Measurements from ENCODE around the gene DGKG. TPM values are rescaled to one million over a fixed set of nuclear protein-coding genes. Genes with fewer than 3 reads are reported as not detected.

The DGKG gene
- total and polyA plus RNA-seq, 3 experiments from 2014 or later: 0.04 to 0.20 TPM; not detected in 1

- ChIA-PET CTCF (interaction anchor here (0.8 kb wide), 1 partner anchor 17 kb away, joined by 3 read pairs; no protein-coding TSS in a partner anchor), POLR2A (no interaction called here)
- H3K9me3 Mint-ChIP-seq: no peaks in the 10 kb centered on the region
- Histone ChIP-seq H3K4me3 (ENCODE audit: low read length) (no peak overlapping the region), H3K9me3 (ENCODE audit: low read length) (no peaks in the 10 kb centered on the region), H3K27me3 (ENCODE audit: insufficient read depth, low read length, poor library complexity, severe bottlenecking) (no peaks in the 10 kb centered on the region), H3K4me1 (ENCODE audit: insufficient read depth, low read length) (no peaks in the 10 kb centered on the region), H3K27ac (ENCODE audit: low read depth, low read length) (no peak overlapping the region), H3K36me3 (ENCODE audit: insufficient read depth, low read length) (no peaks in the 10 kb centered on the region)
- peaks cover 9 to 13% of the 10 kb centered on the region in 2 donors for H3K27me3 Mint-ChIP-seq
- H3K36me3 Mint-ChIP-seq: no peaks in the 10 kb centered on the region
- H3K27ac Mint-ChIP-seq: no peak overlapping the region
- no peaks in the 10 kb centered on the region for H3K4me1 Mint-ChIP-seq
- DNase-seq: no peak
- H3K4me3 Mint-ChIP-seq: no peak overlapping the region
Observed at GRCh38 chr3:186308549-186308948, 53.5 kb downstream of the DGKG start.

- Histone ChIP-seq H3K4me3 (ENCODE audit: low read length) (no peak overlapping the region), H3K4me1 (ENCODE audit: insufficient read depth, low read length) (no peaks in the 10 kb centered on the region), H3K27ac (ENCODE audit: low read depth, low read length) (no peak overlapping the region), H3K36me3 (ENCODE audit: insufficient read depth, low read length) (no peaks in the 10 kb centered on the region), H3K9me3 (ENCODE audit: low read length) (no peaks in the 10 kb centered on the region), H3K27me3 (ENCODE audit: insufficient read depth, low read length, poor library complexity, severe bottlenecking) (peaks cover 3% of the 10 kb centered on the region)
- Mint-ChIP-seq H3K4me1 (no peaks in the 10 kb centered on the region), H3K27ac (no peak overlapping the region), H3K36me3 (no peaks in the 10 kb centered on the region), H3K4me3 (no peak overlapping the region), H3K27me3 (peaks cover 14 to 17% of the 10 kb centered on the region in 2 donors), H3K9me3 (no peaks in the 10 kb centered on the region)
- CTCF ChIA-PET: interaction anchor here (0.8 to 0.9 kb wide), 2 partner anchors 18 to 48 kb away, joined by 3 read pairs; no protein-coding TSS in a partner anchor
- POLR2A ChIA-PET: interaction anchor here (0.6 kb wide), 1 partner anchor 149 kb away, joined by 4 read pairs; no protein-coding TSS in a partner anchor
- DNase-seq: no peak
Observed at GRCh38 chr3:186307594-186308221, 54.3 kb downstream of the DGKG start.

GRCh38 chr3:186305286-186305685 lies 56.7 kb downstream of the DGKG start:
- peaks cover 3% of the 10 kb centered on the region for H3K27me3 ChIP-seq (ENCODE audit: insufficient read depth, low read length, poor library complexity, severe bottlenecking)
- CTCF ChIA-PET: no interaction called here
- H3K4me1 ChIP-seq (ENCODE audit: insufficient read depth, low read length): no peaks in the 10 kb centered on the region
- no peak overlapping the region for H3K4me3 ChIP-seq (ENCODE audit: low read length)
- H3K9me3 ChIP-seq (ENCODE audit: low read length): no peaks in the 10 kb centered on the region
- POLR2A ChIA-PET: no interaction called here
- H3K27ac Mint-ChIP-seq: no peak overlapping the region
- H3K27ac ChIP-seq (ENCODE audit: low read depth, low read length): no peak overlapping the region
- no peaks in the 10 kb centered on the region for H3K4me1 Mint-ChIP-seq
- no peak for DNase-seq
- peaks cover 9 to 14% of the 10 kb centered on the region in 2 donors for H3K27me3 Mint-ChIP-seq
- no peaks in the 10 kb centered on the region for H3K36me3 Mint-ChIP-seq
- H3K9me3 Mint-ChIP-seq: no peaks in the 10 kb centered on the region
- no peaks in the 10 kb centered on the region for H3K36me3 ChIP-seq (ENCODE audit: insufficient read depth, low read length)
- no peak overlapping the region for H3K4me3 Mint-ChIP-seq

GRCh38 chr3:186303965-186304364 lies 58.1 kb downstream of the DGKG start:
- CTCF ChIA-PET: no interaction called here
- no peak overlapping the region for H3K4me3 Mint-ChIP-seq
- Histone ChIP-seq H3K4me1 (ENCODE audit: insufficient read depth, low read length) (no peaks in the 10 kb centered on the region), H3K9me3 (ENCODE audit: low read length) (no peaks in the 10 kb centered on the region), H3K36me3 (ENCODE audit: insufficient read depth, low read length) (no peaks in the 10 kb centered on the region), H3K4me3 (ENCODE audit: low read length) (no peak overlapping the region), H3K27me3 (ENCODE audit: insufficient read depth, low read length, poor library complexity, severe bottlenecking) (peaks cover 3% of the 10 kb centered on the region), H3K27ac (ENCODE audit: low read depth, low read length) (no peak overlapping the region)
- no peaks in the 10 kb centered on the region for H3K9me3 Mint-ChIP-seq
- H3K27ac Mint-ChIP-seq: no peak overlapping the region
- H3K4me1 Mint-ChIP-seq: no peaks in the 10 kb centered on the region
- POLR2A ChIA-PET: no interaction called here
- H3K27me3 Mint-ChIP-seq: peaks cover 9 to 11% of the 10 kb centered on the region in 2 donors
- H3K36me3 Mint-ChIP-seq: no peaks in the 10 kb centered on the region
- no peak for DNase-seq

- Mint-ChIP-seq H3K36me3 (no peaks in the 10 kb centered on the region), H3K27me3 (peaks cover 4 to 5% of the 10 kb centered on the region in 2 donors), H3K9me3 (no peaks in the 10 kb centered on the region), H3K4me3 (no peak overlapping the region), H3K27ac (no peak overlapping the region), H3K4me1 (no peaks in the 10 kb centered on the region)
- H3K9me3 ChIP-seq (ENCODE audit: low read length): no peaks in the 10 kb centered on the region
- DNase-seq: no peak
- H3K27ac ChIP-seq (ENCODE audit: low read depth, low read length): no peak overlapping the region
- H3K27me3 ChIP-seq (ENCODE audit: insufficient read depth, low read length, poor library complexity, severe bottlenecking): peaks cover 3% of the 10 kb centered on the region
- no peaks in the 10 kb centered on the region for H3K4me1 ChIP-seq (ENCODE audit: insufficient read depth, low read length)
- ChIA-PET CTCF (no interaction called here), POLR2A (no interaction called here)
- no peaks in the 10 kb centered on the region for H3K36me3 ChIP-seq (ENCODE audit: insufficient read depth, low read length)
- no peak overlapping the region for H3K4me3 ChIP-seq (ENCODE audit: low read length)
Observed at GRCh38 chr3:186299327-186299726, 62.7 kb downstream of the DGKG start.

- Histone ChIP-seq H3K9me3 (ENCODE audit: low read length) (no peaks in the 10 kb centered on the region), H3K4me3 (ENCODE audit: low read length) (no peak overlapping the region), H3K27ac (ENCODE audit: low read depth, low read length) (no peak overlapping the region), H3K27me3 (ENCODE audit: insufficient read depth, low read length, poor library complexity, severe bottlenecking) (peaks cover 3% of the 10 kb centered on the region), H3K4me1 (ENCODE audit: insufficient read depth, low read length) (no peaks in the 10 kb centered on the region), H3K36me3 (ENCODE audit: insufficient read depth, low read length) (no peaks in the 10 kb centered on the region)
- peak overlapping the region in 1 of 8 donors; percentile 70 for H3K27ac Mint-ChIP-seq
- no peaks in the 10 kb centered on the region for H3K36me3 Mint-ChIP-seq
- DNase-seq: no peak
- no peak overlapping the region for H3K4me3 Mint-ChIP-seq
- no peaks in the 10 kb centered on the region for H3K4me1 Mint-ChIP-seq
- ChIA-PET POLR2A (no interaction called here), CTCF (no interaction called here)
- H3K9me3 Mint-ChIP-seq: no peaks in the 10 kb centered on the region
- H3K27me3 Mint-ChIP-seq: peaks cover 4 to 5% of the 10 kb centered on the region in 2 donors
Observed at GRCh38 chr3:186298876-186299275, 63.2 kb downstream of the DGKG start.

GRCh38 chr3:186290796-186291195 lies 71.2 kb downstream of the DGKG start:
- no peak overlapping the region for H3K27ac ChIP-seq (ENCODE audit: low read depth, low read length)
- no peaks in the 10 kb centered on the region for H3K4me1 ChIP-seq (ENCODE audit: insufficient read depth, low read length)
- H3K36me3 Mint-ChIP-seq: no peaks in the 10 kb centered on the region
- H3K9me3 Mint-ChIP-seq: no peaks in the 10 kb centered on the region
- H3K9me3 ChIP-seq (ENCODE audit: low read length): no peaks in the 10 kb centered on the region
- DNase-seq: no peak
- CTCF ChIA-PET: no interaction called here
- H3K27me3 ChIP-seq (ENCODE audit: insufficient read depth, low read length, poor library complexity, severe bottlenecking): no peaks in the 10 kb centered on the region
- H3K4me3 ChIP-seq (ENCODE audit: low read length): no peak overlapping the region
- no peak overlapping the region for H3K27ac Mint-ChIP-seq
- no peaks in the 10 kb centered on the region for H3K36me3 ChIP-seq (ENCODE audit: insufficient read depth, low read length)
- H3K4me1 Mint-ChIP-seq: no peaks in the 10 kb centered on the region
- POLR2A ChIA-PET: no interaction called here
- H3K4me3 Mint-ChIP-seq: no peak overlapping the region
- peaks cover 8 to 22% of the 10 kb centered on the region in 2 donors for H3K27me3 Mint-ChIP-seq

GRCh38 chr3:186287711-186288110 lies 74.3 kb downstream of the DGKG start:
- Histone ChIP-seq H3K27ac (ENCODE audit: low read depth, low read length) (no peak overlapping the region), H3K36me3 (ENCODE audit: insufficient read depth, low read length) (no peaks in the 10 kb centered on the region), H3K4me1 (ENCODE audit: insufficient read depth, low read length) (no peaks in the 10 kb centered on the region), H3K9me3 (ENCODE audit: low read length) (no peaks in the 10 kb centered on the region), H3K4me3 (ENCODE audit: low read length) (no peak overlapping the region), H3K27me3 (ENCODE audit: insufficient read depth, low read length, poor library complexity, severe bottlenecking) (no peaks in the 10 kb centered on the region)
- ChIA-PET POLR2A (no interaction called here), CTCF (no interaction called here)
- no peaks in the 10 kb centered on the region for H3K9me3 Mint-ChIP-seq
- peaks cover 11 to 33% of the 10 kb centered on the region in 2 donors for H3K27me3 Mint-ChIP-seq
- H3K36me3 Mint-ChIP-seq: no peaks in the 10 kb centered on the region
- no peaks in the 10 kb centered on the region for H3K4me1 Mint-ChIP-seq
- no peak for DNase-seq
- no peak overlapping the region for H3K27ac Mint-ChIP-seq
- H3K4me3 Mint-ChIP-seq: no peak overlapping the region

Data from CD8-positive, alpha-beta memory T cell (primary cell).